Measurements from ENCODE around the gene CHI3L2. TPM values are rescaled to one million over a fixed set of nuclear protein-coding genes. Genes with fewer than 3 reads are reported as not detected.
A peak's percentile ranks its signal among the peaks of the same experiment; 100 is the strongest.

The CHI3L2 gene, protein sequence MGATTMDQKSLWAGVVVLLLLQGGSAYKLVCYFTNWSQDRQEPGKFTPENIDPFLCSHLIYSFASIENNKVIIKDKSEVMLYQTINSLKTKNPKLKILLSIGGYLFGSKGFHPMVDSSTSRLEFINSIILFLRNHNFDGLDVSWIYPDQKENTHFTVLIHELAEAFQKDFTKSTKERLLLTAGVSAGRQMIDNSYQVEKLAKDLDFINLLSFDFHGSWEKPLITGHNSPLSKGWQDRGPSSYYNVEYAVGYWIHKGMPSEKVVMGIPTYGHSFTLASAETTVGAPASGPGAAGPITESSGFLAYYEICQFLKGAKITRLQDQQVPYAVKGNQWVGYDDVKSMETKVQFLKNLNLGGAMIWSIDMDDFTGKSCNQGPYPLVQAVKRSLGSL
- 14.4 TPM for polyA plus RNA-seq

DNA sequence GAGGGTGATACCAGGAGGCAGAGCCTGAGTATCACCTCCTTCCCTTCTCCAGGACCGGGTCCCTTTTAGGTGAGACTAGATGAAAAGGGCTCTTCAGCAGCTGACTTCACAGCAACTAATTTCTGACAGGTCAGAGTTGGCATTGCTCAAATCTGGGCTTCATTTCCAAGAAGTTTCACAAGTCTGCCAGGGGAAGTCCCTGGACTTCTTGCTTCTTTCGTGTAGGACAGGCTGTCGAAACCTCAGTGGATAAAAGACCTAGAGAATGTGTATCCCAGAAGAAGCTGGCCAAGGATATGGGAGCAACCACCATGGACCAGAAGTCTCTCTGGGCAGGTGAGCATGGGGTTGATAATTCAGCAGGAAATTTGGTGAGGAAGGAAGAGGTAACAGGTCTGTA, at the start of gene CHI3L2:
Gene CHI3L2 (plus strand): TSS at position 280 of the 400 bp plus-strand sequence. CDS start 17 bp downstream, at position 297.
- H3K27ac Mint-ChIP-seq: peak within 1 kb of the TSS; percentile 55 to 72 (median 62)
- H3K4me1 Mint-ChIP-seq: peaks cover 34 to 52% (median 48%) of the 10 kb centered on the region in 3 donors
- peaks cover 2% of the 10 kb centered on the region for H3K36me3 Mint-ChIP-seq
- peak within 1 kb of the TSS in 3 of 4 donors; percentile 63 to 65 (median 64) for H3K4me3 Mint-ChIP-seq
- peaks cover 0 to 6% (median 0%) of the 10 kb centered on the region in 3 donors for H3K9me3 Mint-ChIP-seq
- H3K27me3 Mint-ChIP-seq: no peaks in the 10 kb centered on the region

DNA sequence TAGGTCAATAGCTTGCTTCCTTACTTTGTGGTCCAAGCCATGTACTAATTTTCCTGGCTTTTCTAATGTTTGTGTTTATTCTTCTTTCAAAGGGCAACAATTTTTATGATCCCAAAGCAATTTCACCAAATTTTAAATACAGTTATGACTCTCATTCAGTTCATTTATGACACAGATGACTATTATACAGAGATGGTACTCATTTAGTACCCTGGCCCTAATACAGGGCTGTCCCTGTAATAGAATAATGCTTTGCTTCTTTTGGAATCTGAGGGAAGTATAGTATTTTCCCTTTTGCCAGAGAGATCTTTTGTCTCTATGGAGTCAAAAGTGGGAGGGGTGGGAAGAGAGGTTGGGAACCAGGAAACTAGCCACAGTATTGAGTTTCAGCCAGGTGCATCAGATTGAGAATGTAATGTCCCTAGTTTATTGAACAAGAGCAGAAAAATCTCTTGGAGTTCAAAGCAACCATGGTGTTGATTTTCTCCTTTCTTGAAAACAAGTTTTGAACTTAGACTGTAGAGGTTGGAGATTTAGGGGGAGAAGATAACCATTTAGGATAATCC, 47.5 kb upstream of the CHI3L2 start:
- Mint-ChIP-seq H3K4me3 (no peak overlapping the region), H3K27me3 (no peaks in the 10 kb centered on the region), H3K4me1 (peaks cover 18 to 48% (median 47%) of the 10 kb centered on the region in 3 donors), H3K9me3 (no peaks in the 10 kb centered on the region), H3K27ac (peak overlapping the region in 2 of 3 donors; percentile 27 to 71), H3K36me3 (peaks cover 16% of the 10 kb centered on the region)

DNA sequence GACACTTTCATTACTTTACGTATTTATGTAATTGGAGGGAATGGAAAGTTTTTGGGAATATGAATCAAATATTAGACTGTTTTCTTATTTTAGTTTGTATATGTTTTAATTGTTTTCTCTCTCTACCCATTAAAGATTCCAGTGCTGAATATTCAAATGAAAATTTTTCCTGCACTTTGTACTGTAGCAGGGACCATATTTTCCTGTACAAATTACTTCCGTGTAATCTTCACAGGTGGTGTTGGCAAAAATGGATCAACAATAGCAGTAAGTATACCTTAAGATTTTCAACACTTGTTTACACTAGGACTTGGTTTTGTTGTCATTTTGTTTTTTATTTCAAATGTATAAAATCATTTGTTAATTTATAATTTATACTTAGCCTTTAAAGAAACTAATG, 45.5 kb upstream of the CHI3L2 start:
- Mint-ChIP-seq H3K4me3 (no peak overlapping the region), H3K4me1 (peaks cover 12 to 48% (median 44%) of the 10 kb centered on the region in 3 donors), H3K27me3 (no peaks in the 10 kb centered on the region), H3K27ac (no peak overlapping the region), H3K36me3 (peaks cover 16% of the 10 kb centered on the region), H3K9me3 (no peaks in the 10 kb centered on the region)

DNA sequence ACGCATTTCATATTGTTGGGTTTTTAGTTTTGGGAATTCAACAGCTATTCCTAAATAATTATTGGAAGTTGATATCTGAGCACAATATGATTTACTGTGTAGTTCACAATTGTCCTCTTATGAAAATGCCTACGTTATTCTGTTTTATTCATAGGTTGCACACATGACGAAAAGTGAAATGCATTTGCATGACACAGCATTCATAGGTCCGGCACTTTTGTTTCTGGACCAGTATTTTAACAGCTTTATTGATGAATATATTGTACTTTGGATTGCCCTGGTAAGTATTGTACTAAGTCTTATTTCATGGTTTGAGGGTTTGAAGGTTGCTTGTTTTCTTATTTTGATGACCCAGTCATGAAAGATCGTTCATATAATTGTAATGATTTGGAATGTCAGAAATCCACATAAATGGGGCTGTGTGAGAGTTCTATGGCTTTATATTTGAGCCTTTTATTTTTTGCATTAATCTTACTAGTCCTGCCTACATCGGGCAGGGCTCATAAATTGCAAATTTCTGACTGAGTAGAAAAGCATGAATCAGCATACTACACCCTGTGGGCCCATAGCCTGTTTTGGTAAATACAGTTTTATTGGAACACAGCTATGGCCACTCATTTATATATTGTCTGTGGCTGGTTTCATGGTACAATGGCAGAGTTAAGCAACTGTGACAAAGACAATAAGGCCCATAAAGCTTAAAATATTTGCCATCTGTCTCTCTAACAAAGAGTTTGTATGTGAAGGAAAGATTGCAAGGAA, 44.0 kb upstream of the CHI3L2 start:
- H3K27me3 Mint-ChIP-seq: no peaks in the 10 kb centered on the region
- H3K27ac Mint-ChIP-seq: no peak overlapping the region
- H3K4me1 Mint-ChIP-seq: peaks cover 11 to 48% (median 42%) of the 10 kb centered on the region in 3 donors
- no peak overlapping the region for H3K4me3 Mint-ChIP-seq
- H3K9me3 Mint-ChIP-seq: no peaks in the 10 kb centered on the region
- peaks cover 17% of the 10 kb centered on the region for H3K36me3 Mint-ChIP-seq

DNA sequence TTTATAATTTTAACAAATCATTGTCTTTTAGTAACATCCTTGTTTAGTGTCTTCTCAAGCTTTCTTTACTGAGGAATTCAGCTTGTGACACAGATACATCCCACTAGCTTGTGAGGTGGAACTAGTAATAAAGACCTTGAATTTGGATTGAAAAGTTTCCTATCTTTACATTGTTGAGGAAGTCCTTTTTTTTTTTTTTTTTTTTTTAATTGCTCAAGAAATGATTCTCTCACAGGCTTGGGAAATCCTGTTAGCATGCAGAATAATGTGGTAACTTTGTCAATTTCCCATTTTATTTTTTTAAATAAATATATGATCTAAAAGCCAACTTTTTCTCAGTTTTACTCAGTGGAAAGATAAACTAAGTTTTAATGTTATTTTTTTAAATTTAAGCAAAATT, 42.9 kb upstream of the CHI3L2 start:
- Mint-ChIP-seq H3K4me1 (peaks cover 9 to 44% (median 42%) of the 10 kb centered on the region in 3 donors), H3K9me3 (no peaks in the 10 kb centered on the region), H3K27me3 (no peaks in the 10 kb centered on the region), H3K4me3 (no peak overlapping the region), H3K36me3 (peaks cover 18% of the 10 kb centered on the region), H3K27ac (peak overlapping the region in 2 of 3 donors; percentile 13 to 94)

DNA sequence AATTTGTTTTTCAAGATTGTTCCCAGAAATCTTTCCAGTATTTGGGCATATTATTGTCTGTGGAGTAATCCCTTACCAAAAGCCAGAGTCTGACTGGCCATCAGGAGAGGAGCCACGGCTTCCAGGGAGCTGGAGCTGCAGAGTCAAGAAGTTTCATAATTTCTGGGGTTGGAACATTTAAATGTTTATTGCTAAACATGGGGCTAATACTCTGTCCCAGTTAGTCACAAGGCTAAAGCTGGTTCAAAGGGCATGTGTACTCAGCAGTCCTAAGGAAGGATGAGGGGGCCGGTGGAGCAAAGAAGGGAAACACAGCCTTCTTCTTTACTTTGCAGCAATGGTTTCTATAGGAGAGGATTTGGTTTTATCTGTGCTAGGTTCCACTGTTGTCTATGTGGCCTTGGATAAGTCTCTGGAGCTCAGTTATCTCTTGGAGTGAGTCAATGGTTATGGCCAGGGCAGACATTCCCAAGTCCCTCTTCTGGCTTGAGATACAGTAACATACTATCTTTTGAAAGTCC, 36.5 kb upstream of the CHI3L2 start:
- Mint-ChIP-seq H3K27me3 (no peaks in the 10 kb centered on the region), H3K36me3 (peaks cover 23% of the 10 kb centered on the region), H3K9me3 (no peaks in the 10 kb centered on the region), H3K4me3 (no peak overlapping the region), H3K4me1 (peaks cover 30 to 54% (median 47%) of the 10 kb centered on the region in 3 donors), H3K27ac (peak overlapping the region in 2 of 3 donors; percentile 27 to 90)

DNA sequence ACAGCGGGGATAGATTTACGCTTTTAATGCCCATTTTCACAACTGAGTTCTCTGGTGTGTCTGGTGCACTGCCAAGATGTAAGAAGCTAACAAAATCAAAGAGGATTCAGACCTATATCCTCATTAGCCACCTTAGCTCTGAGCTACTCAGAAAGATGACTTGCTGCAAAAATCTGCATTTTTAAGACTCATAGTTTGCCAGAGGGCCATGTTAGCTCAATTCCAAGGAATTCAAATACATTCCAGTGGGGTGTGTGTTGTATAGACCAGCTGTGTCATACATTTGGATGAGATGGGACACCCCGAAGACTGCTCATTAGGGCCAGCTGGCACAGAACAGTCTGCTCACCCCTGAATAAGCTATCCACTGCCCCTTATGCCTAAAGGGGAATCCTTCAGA, 36.0 kb upstream of the CHI3L2 start:
- H3K9me3 Mint-ChIP-seq: no peaks in the 10 kb centered on the region
- peaks cover 23% of the 10 kb centered on the region for H3K36me3 Mint-ChIP-seq
- peak overlapping the region; percentile 55 to 97 (median 90) for H3K27ac Mint-ChIP-seq
- peaks cover 33 to 58% (median 50%) of the 10 kb centered on the region in 3 donors for H3K4me1 Mint-ChIP-seq
- no peak overlapping the region for H3K4me3 Mint-ChIP-seq
- no peaks in the 10 kb centered on the region for H3K27me3 Mint-ChIP-seq

DNA sequence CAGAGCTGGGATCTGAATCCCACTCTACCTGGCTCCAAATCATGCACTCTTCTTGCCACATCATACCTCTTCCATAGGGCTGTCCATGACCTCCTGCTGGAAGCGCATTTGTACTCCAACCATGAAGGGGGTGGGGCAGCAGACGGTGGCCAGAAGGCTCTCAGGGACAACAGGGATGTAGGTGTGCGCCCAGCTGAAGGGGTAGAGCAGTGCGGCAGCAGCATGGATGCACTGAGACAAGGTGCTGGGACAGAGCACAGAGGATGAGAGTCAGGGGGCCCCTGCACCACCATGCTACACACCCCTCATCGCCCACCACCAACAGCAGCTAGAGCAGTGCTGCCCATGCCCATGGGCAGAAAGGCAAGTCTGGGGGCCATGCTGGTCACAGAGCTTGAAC, 35.4 kb upstream of the CHI3L2 start:
- Mint-ChIP-seq H3K4me1 (peaks cover 37 to 60% (median 50%) of the 10 kb centered on the region in 3 donors), H3K36me3 (peaks cover 23% of the 10 kb centered on the region), H3K9me3 (no peaks in the 10 kb centered on the region), H3K4me3 (peak overlapping the region in 1 of 4 donors; percentile 69), H3K27ac (peak overlapping the region; percentile 67 to 97 (median 90)), H3K27me3 (no peaks in the 10 kb centered on the region)

DNA sequence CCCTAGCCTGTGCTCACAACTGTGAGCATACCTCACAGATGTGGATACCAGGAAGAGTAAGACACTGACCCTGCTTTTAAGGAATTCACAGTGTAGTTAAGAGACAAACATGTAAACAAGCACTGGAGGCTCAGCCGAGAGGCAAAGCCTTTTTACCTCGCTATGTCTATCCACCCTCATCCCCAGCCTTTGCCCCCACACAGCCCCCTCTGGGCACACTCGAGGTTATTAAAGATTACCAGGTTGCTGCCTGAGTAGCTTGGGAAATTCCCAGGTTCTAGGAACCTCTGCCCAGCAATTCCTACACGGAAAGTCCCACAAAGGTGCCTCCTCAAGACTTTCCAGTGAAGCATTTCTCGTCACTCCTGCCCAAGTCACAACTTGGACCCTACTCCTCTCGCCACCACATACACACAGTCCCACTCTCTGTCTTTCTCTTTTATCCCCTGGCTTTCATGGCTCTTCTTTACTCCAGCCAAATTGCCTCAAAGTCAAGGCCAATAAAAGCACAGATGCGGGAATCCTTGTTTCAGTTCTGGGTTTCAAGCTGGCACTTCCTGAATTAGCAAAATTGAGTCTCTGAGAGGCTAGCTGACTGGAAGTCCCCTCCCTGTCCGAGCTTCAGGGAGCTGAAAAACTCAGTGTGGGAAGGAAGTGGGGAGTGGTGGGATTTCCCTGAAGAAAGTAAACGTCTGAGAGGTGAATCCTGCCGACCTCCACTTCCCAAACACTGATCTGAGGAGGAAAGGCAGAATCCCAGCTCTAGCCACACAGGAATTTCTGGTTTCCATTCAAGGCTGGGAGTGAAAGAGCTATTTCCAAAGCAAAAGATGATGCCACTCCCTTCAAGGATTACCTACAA, 34.6 kb upstream of the CHI3L2 start:
- no peaks in the 10 kb centered on the region for H3K9me3 Mint-ChIP-seq
- peaks cover 21% of the 10 kb centered on the region for H3K36me3 Mint-ChIP-seq
- no peaks in the 10 kb centered on the region for H3K27me3 Mint-ChIP-seq
- peak overlapping the region in 3 of 4 donors; percentile 24 to 78 (median 46) for H3K4me3 Mint-ChIP-seq
- H3K4me1 Mint-ChIP-seq: peaks cover 44 to 66% (median 57%) of the 10 kb centered on the region in 3 donors
- H3K27ac Mint-ChIP-seq: peak overlapping the region; percentile 67 to 97 (median 90)

DNA sequence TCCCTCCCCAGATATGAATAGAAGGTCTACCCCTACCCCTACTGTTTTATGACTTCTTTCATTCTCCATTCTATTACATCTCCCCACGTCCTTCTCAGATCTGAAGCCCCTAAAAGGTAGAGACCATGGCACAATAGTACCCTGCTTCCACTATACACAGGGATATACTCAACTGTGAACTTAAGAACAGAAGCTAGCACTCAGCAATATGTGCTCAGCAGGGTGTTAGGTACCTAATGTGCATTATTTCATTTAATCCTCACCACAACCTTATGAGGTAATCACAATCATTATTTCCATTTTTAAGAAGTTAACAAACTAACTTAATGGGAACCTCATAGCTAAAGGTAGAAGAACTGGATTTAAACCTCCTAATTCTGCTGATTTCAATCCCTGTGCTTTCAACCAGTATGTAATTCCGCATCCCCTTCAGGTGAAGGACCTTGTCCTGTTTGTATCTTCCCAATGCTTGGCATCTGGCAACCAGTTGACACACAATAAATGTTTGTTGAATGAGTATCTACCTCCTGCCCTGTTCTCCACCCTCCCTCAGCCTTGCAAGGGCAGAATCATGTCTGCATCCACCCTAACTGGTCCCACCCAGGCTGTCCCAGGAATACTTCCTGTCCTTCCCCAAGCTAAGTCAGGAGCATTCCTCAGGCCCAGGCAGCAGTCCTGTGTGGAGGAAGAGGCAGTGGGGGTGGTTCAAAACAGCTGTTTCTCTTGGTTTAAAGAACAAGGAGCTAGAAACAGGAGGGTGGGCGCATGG, 33.6 kb upstream of the CHI3L2 start:
- peaks cover 21% of the 10 kb centered on the region for H3K36me3 Mint-ChIP-seq

DNA sequence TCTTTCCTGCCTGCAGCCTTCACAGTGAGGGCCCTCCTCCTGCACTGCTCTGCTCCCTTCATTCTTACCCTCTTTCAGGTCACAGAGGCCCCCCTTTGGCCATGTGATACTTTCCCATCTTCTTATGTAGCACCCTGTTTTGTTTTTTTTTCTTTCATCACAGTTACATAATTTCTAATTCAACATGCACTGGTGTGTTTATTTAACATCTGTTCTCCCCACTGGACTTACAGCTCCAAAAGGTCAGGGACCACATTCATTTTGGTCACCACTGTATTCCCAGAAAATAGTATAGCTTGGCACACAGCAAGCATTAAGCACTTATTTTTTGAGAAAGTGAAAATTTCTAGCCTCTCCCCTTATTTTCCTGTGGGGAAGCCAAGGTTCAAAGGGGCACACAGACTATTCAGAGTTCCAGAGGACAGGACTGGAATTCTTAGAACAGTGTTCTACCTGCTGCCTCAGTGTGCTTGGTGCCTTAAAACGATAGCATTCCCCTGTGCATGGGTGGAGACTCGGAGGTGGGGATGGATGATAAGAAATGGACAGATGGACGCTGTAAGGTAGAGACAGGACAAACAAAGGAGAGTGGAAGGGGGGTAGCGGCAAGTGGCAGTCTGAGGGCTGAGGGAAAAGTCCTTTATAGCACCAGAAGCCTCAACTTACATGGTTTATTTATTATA, 32.4 kb upstream of the CHI3L2 start:
- Mint-ChIP-seq H3K4me3 (peak overlapping the region in 2 of 4 donors; percentile 10 to 34), H3K9me3 (no peaks in the 10 kb centered on the region), H3K27ac (peak overlapping the region; percentile 20 to 90 (median 78)), H3K36me3 (peaks cover 19% of the 10 kb centered on the region), H3K4me1 (peaks cover 55 to 81% (median 72%) of the 10 kb centered on the region in 3 donors), H3K27me3 (no peaks in the 10 kb centered on the region)

More for the DNA sequence above, 33.6 kb upstream of the CHI3L2 start:
- Mint-ChIP-seq H3K4me1 (peaks cover 51 to 70% (median 65%) of the 10 kb centered on the region in 3 donors), H3K27me3 (no peaks in the 10 kb centered on the region), H3K9me3 (no peaks in the 10 kb centered on the region), H3K27ac (peak overlapping the region; percentile 67 to 97 (median 90)), H3K4me3 (peak overlapping the region in 3 of 4 donors; percentile 24 to 78 (median 46))

DNA sequence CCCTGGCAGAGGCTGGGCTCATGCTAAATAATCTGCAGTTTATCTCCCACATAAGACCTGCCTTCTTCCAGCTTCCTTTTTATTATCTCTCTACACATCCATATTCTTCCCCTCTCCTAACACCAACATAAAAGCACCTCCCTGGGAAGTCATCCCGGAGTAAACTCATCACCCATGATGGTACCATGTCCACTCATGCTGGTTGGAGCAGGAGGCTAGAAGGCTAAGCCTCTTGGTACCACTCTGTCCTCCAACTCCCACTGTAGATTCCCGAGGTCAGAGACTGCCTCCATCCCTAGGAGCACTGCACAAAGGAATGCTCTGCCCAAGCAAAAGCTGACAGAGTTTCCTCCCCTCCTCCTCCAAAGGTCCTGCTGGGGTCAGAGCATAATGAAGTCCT, 31.3 kb upstream of the CHI3L2 start:
- H3K27ac Mint-ChIP-seq: peak overlapping the region; percentile 73 to 90 (median 87)
- peaks cover 17% of the 10 kb centered on the region for H3K36me3 Mint-ChIP-seq
- H3K4me3 Mint-ChIP-seq: peak overlapping the region in 3 of 4 donors; percentile 58 to 76 (median 61)
- no peaks in the 10 kb centered on the region for H3K9me3 Mint-ChIP-seq
- no peaks in the 10 kb centered on the region for H3K27me3 Mint-ChIP-seq
- H3K4me1 Mint-ChIP-seq: peaks cover 61 to 82% (median 81%) of the 10 kb centered on the region in 3 donors
